ENCODE data around the gene DYTN.

- TF ChIP-seq CTCF (conservative IDR thresholded peaks at IDR 0.05 in 1 of 2, IDR thresholded peaks at IDR 0.05 in 1 of 2; ENCODE audit: low read depth in 1 of 2, low read length in 2 of 2): no peak
- no peak for TF ChIP-seq EZH2 (IDR thresholded peaks at IDR 0.05; ENCODE audit: low read length, missing control alignments)
These were observed 48.1 kb upstream of the DYTN start for GRCh38 chr2:206766057-206766930.
